Activated T-cell treated with anti-CD3 and anti-CD28 coated beads, Interleukin-2, amount 50 U/mL, for 72 hours (primary cell): ENCODE results near the gene ST3GAL2. TPM values are rescaled to one million over a fixed set of nuclear protein-coding genes. Genes with fewer than 3 reads are reported as not detected.
"Not testable (repeated sequence)": the region's sequence is repeated elsewhere in the genome, so short reads cannot be mapped to it uniquely, and the experiment has no call there.

Experiments
- ATAC-seq, 2 donors: fragments of 150-1000 bp; cut with Tn5 transposase; replicated peaks in 1 of 2; 2 replicates each; pipeline ENCODE4 v1.10.0; 2021; ENCODE audit warnings: moderate library complexity in 2 of 2, mild to moderate bottlenecking in 1 of 2
- DNase-seq, 2 donors: peaks; one replicate each; pipeline ENCODE4 v3.0.0; 2021 to 2022; ENCODE audit warnings: mixed read lengths in 1 of 2
- H3K27ac Mint-ChIP-seq: one replicate; pipeline ENCODE4 v1.8.0; 2022; ENCODE audit warnings: mild to moderate bottlenecking, moderate library complexity, mixed read lengths
- H3K27me3 Mint-ChIP-seq: one replicate; pipeline ENCODE4 v1.8.0; 2022; ENCODE audit warnings: low read depth, mixed read lengths
- H3K36me3 Mint-ChIP-seq, 2 donors: one replicate each; pipeline ENCODE4 v1.8.0; 2022; ENCODE audit warnings: mixed read lengths in 2 of 2, mild to moderate bottlenecking in 1 of 2; ENCODE audit not compliant: insufficient read depth in 2 of 2
- H3K4me1 Mint-ChIP-seq: one replicate; pipeline ENCODE4 v1.8.0; 2022; ENCODE audit warnings: low read depth, mixed read lengths
- H3K4me3 Mint-ChIP-seq, 2 donors: one replicate each; pipeline ENCODE4 v1.8.0; 2022; ENCODE audit warnings: mild to moderate bottlenecking in 2 of 2, mixed read lengths in 2 of 2, moderate library complexity in 2 of 2
- H3K9me3 Mint-ChIP-seq, 2 donors: one replicate each; pipeline ENCODE4 v1.8.0; 2022; ENCODE audit warnings: mixed read lengths in 2 of 2
- total RNA-seq, 2 donors: library from RNA; stranded (reverse); gene quantifications; one replicate each; pipeline ENCODE4 v1.2.3, GENCODE V29; 2022

Gene ST3GAL2
- total RNA-seq, 2 donors from 2014 or later = 15.9 to 18.3 TPM

DNA sequence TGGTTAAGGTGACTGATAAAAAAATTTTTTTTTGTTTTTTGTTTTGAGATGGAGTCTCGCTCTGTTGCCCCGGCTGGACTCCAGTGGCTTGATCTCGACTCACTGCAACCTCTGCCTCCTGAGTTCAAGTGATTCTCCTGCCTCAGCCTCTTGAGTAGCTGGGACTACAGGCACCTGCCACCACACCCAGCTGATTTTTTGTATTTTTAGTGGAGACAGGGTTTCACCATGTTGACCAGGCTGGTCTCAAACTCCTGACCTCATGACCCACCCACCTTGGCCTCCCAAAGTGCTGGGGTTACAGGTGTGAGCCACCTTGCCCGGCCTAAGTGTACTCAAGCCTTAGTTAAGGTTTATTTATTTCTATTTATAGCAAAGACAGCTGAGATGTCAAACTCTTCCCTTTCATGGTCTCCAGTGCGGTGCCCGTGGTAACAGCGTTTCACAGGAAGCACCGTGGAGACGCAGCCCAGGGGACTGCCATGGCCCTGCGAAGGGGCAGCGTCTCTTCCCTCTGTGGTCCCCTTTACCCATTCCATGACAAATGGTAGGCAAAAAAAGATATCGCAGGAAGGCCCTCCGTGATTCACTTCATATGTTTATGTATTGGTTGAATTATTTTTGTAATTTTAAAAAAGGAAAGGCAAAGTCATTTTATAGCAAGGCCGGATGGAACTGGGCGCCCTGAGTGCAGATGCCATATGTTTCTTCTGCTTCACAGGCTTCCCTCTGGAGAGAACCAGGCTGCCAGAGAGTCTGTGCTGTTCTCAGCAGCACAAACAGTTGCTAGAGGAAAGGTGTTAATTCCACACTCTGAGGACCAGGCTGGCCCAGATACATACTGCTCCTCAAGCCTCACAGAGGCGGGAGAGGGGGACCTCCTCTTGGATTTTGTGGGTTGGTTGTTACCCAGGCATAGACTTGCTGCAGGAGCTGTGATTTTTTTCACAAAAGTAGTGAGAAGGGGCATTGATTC is 63.0 kb downstream of the ST3GAL2 start:
- peaks cover 18% of the 10 kb centered on the region for H3K4me1 Mint-ChIP-seq
- H3K27ac Mint-ChIP-seq = peak overlapping the region; percentile 73
- H3K4me3 Mint-ChIP-seq = no peak overlapping the region
- no peaks in the 10 kb centered on the region for H3K27me3 Mint-ChIP-seq
- H3K9me3 Mint-ChIP-seq = no peaks in the 10 kb centered on the region
- DNase-seq (no peak), ATAC-seq (no peak)
- H3K36me3 Mint-ChIP-seq = peaks cover 7 to 15% of the 10 kb centered on the region in 2 donors

DNA sequence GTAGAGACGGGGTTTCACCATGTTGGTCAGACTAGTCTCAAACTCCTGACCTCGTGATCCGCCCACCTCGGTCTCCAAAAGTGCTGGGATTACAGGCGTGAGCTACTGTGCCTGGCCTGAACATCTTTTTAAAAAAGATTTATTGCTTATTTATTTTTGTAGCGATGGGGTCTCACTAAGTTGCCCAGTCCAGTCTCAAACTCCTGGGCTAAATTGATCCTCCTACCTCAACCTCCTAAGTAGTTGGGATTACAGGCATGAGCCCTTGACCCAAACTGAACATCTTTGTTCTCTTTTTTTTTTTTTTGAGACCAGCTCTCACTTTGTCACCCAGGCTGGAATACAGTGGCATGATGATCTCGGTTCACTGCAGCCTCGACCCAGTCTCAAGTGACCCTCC is 64.7 kb downstream of the ST3GAL2 start:
- H3K4me1 Mint-ChIP-seq = peaks cover 15% of the 10 kb centered on the region
- H3K36me3 Mint-ChIP-seq = peaks cover 7 to 22% of the 10 kb centered on the region in 2 donors
- peak overlapping the region; percentile 58 for H3K27ac Mint-ChIP-seq
- no peak for DNase-seq
- H3K9me3 Mint-ChIP-seq = no peaks in the 10 kb centered on the region
- no peaks in the 10 kb centered on the region for H3K27me3 Mint-ChIP-seq
- no peak for ATAC-seq
- H3K4me3 Mint-ChIP-seq = no peak overlapping the region

DNA sequence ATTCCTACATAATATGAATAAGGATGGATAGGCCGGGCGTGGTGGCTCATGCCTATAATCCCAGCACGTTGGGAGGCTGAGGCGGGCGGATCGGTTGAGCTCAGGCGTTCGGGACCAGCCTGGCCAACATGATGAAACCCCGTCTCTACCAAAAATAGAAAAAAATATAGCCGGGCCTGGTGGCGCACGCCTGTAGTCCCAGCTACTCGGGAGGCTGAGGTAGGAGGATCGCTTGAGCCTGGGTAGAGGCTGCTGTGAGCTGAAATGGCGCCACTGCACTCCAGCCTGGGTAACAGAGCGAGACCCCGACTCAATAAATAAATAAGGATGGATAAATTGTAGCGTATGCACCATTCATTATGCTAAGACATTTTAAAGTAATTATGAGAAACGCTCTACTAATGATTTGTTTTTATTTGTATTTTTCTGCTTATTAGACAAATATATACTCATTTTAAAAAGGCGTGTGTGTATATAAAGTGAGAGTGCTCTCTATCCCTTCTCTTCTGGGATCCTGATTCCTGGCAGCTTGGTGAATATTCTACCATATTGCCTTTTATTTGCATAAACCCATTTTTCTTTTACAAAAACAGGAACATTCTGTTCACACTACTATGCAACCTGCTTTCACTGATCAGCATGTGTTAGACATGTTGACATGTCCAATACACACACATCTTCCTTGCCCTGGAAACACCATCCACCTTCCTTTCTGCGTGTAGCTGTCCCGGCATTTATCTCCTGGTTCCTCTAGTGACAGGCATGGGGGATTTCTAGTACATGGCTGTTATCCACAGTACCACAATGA is 65.8 kb downstream of the ST3GAL2 start:
- Mint-ChIP-seq H3K27me3 (no peaks in the 10 kb centered on the region), H3K4me1 (peaks cover 13% of the 10 kb centered on the region), H3K4me3 (no peak overlapping the region), H3K9me3 (no peaks in the 10 kb centered on the region), H3K36me3 (peaks cover 7 to 22% of the 10 kb centered on the region in 2 donors), H3K27ac (peak overlapping the region; percentile 48)
- ATAC-seq = no peak
- no peak for DNase-seq

DNA sequence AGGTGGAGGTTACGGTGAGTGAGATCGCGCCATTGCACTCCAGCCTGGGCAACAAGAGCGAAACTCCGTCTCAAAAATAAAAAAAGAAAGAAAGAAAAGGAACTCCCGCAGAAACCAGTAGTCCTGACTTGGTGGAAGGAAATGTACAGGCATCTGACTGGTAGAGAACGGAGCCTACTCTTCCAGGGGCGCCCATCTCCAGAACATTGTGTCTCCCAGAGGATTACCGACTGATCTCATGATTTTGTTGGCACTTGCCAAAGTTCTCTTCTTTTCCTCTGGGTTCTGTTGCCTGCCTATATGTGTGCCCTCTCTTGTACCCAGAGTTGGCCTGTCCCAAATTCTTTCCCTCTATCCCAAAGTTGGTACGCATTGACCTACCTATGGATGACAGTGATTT is 68.0 kb downstream of the ST3GAL2 start:
- H3K4me1 Mint-ChIP-seq = peaks cover 9% of the 10 kb centered on the region
- H3K4me3 Mint-ChIP-seq = no peak overlapping the region
- H3K36me3 Mint-ChIP-seq = peaks cover 4 to 24% of the 10 kb centered on the region in 2 donors
- H3K27ac Mint-ChIP-seq = no peak overlapping the region
- no peaks in the 10 kb centered on the region for H3K27me3 Mint-ChIP-seq
- DNase-seq = no peak
- H3K9me3 Mint-ChIP-seq = no peaks in the 10 kb centered on the region
- no peak for ATAC-seq

DNA sequence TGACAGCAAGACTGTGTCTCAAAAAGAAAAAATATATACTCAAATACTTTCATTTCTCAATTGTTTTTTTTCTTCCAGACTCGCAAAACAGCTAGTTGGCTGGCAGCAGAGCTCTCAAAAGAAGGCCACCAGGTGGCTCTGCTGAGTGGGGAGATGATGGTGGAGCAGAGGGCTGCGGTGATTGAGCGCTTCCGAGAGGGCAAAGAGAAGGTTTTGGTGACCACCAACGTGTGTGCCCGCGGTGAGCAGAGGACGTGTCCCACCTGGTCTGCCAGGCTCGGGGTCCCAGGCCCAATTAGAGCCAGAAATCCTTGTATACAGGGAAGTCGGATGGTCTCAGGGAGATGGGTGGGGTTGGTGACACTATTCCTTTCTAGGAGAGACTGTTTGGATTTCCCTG is 68.8 kb downstream of the ST3GAL2 start:
- not testable (repeated sequence) for H3K4me1 Mint-ChIP-seq, H3K27me3 Mint-ChIP-seq, H3K9me3 Mint-ChIP-seq, H3K4me3 Mint-ChIP-seq
- DNase-seq (peak; percentile 36 to 39), ATAC-seq (peak; percentile 66 to 71)
- Mint-ChIP-seq H3K36me3 (peaks cover 6 to 27% of the 10 kb centered on the region in 2 donors), H3K27ac (peak overlapping the region; percentile 20)

DNA sequence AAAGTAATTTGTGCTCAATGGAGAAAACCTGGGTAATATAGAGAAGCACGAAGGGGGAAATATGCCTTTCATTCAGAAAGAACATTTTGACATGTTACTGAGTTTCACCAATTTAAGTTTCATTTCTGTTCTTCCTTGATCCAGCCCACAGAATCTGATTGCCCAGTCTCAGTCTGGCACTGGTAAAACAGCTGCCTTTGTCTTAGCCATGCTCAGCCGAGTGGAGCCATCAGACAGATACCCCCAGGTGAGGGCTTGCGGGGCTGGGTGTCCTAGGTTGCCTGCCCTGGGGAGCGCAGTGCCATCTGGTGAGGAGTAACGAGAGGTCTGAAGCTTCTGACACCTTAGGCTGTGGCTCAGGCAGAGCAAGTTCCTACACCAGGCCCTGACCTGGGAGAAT is 74.5 kb downstream of the ST3GAL2 start:
- H3K27me3 Mint-ChIP-seq = no peaks in the 10 kb centered on the region
- ATAC-seq = peak in 1 of 2 donors; percentile 58
- H3K4me1 Mint-ChIP-seq = no peaks in the 10 kb centered on the region
- DNase-seq = no peak
- no peaks in the 10 kb centered on the region for H3K9me3 Mint-ChIP-seq
- peaks cover 2 to 30% of the 10 kb centered on the region in 2 donors for H3K36me3 Mint-ChIP-seq
- H3K4me3 Mint-ChIP-seq = no peak overlapping the region
- peak overlapping the region; percentile 46 for H3K27ac Mint-ChIP-seq

DNA sequence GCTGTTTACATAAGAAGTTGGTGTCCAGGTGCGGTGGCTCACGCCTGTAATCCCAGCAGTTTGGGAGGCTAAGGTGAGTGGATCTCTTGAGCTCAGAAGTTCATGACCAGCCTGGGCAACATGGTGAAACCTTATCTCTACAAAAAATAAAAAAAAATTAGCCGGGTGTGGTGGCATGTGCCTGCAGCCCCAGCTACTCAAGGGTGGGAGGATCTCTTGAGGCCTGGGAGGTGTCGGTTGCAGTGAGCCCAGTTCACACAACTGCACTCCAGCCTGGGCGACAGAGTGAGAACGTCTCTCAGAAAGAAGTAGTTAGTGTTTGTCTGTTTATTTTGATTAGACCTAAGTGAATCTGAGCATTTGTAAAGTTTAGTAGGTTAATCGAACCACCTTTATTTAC is 79.3 kb downstream of the ST3GAL2 start:
- Mint-ChIP-seq H3K36me3 (peaks cover 8 to 25% of the 10 kb centered on the region in 2 donors), H3K27me3 (no peaks in the 10 kb centered on the region), H3K4me3 (no peak overlapping the region), H3K4me1 (no peaks in the 10 kb centered on the region), H3K27ac (no peak overlapping the region), H3K9me3 (no peaks in the 10 kb centered on the region)
- no peak for DNase-seq
- no peak for ATAC-seq

DNA sequence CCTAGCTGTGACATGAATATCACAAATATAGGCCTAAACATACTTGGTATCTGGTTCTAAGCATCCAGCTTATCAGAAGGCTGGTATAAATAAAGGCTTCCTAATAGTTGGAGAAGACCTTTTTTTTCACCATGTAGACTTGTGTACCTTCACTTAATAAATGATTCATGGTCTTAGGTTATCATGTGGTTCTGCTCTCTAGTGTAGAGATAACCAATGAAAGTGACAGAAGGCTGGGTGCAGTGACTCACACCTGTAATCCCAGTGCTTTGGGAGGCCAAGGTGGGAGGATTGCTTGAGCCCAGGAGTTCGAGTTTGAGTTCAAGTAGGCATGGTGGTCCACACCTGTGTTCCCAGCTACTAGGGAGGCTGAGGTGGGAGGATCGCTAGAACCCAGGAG is 89.1 kb downstream of the ST3GAL2 start:
- no peaks in the 10 kb centered on the region for H3K27me3 Mint-ChIP-seq
- H3K9me3 Mint-ChIP-seq = no peaks in the 10 kb centered on the region
- ATAC-seq (peak; percentile 25 to 38), DNase-seq (peak in 1 of 2 donors; percentile 23)
- no peak overlapping the region for H3K27ac Mint-ChIP-seq
- H3K4me3 Mint-ChIP-seq = peak overlapping the region in 1 of 2 donors; percentile 36
- peaks cover 41% of the 10 kb centered on the region for H3K4me1 Mint-ChIP-seq
- peaks cover 6 to 25% of the 10 kb centered on the region in 2 donors for H3K36me3 Mint-ChIP-seq

DNA sequence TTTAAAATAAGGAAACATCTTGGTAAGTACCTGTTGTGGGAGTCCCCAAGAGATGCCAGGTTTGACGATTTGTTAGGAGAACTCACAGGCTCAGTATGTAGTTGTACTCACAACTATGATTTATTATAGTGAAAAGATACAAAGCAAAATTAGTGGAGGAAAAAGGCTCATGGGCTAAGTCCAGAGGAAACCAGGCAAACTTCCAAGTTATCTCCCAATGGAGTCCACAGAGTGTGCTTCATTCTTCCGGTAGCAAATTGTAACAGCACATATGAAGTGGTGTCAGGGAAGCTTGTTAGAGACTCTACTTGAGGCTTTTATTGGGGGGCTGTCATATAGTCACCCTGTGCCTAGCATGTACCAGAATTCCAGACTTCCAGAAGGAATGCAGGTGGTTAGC is 89.9 kb downstream of the ST3GAL2 start:
- Mint-ChIP-seq H3K27ac (peak overlapping the region; percentile 42), H3K4me3 (peak overlapping the region in 1 of 2 donors; percentile 50), H3K4me1 (peaks cover 41% of the 10 kb centered on the region), H3K36me3 (peaks cover 6 to 25% of the 10 kb centered on the region in 2 donors), H3K9me3 (no peaks in the 10 kb centered on the region), H3K27me3 (no peaks in the 10 kb centered on the region)
- ATAC-seq (no peak), DNase-seq (no peak)

DNA sequence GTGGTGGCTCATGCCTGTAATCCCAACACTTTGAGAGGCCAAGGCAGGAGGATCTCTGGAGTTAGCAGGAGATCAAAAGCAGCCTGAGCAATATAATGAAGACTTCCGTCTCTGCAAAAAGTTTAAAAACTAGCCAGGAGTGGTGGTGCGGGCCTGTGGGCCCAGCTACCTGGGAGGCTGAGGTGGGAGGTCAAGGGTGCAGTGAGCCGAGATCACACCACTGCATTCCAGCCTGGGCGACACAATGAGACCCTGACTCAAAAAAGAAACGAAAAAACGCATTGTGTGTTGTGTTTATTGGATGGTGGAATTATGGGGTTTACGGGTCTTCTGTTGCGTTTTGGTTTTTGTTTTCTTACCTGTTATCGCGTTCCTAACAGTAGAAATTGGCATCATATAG is 93.1 kb downstream of the ST3GAL2 start:
- no peaks in the 10 kb centered on the region for H3K9me3 Mint-ChIP-seq
- H3K27me3 Mint-ChIP-seq = no peaks in the 10 kb centered on the region
- no peak for DNase-seq
- no peak for ATAC-seq
- H3K4me1 Mint-ChIP-seq = peaks cover 41% of the 10 kb centered on the region
- H3K36me3 Mint-ChIP-seq = peaks cover 3 to 13% of the 10 kb centered on the region in 2 donors
- peak overlapping the region; percentile 89 for H3K27ac Mint-ChIP-seq
- peak overlapping the region; percentile 94 to 96 for H3K4me3 Mint-ChIP-seq

DNA sequence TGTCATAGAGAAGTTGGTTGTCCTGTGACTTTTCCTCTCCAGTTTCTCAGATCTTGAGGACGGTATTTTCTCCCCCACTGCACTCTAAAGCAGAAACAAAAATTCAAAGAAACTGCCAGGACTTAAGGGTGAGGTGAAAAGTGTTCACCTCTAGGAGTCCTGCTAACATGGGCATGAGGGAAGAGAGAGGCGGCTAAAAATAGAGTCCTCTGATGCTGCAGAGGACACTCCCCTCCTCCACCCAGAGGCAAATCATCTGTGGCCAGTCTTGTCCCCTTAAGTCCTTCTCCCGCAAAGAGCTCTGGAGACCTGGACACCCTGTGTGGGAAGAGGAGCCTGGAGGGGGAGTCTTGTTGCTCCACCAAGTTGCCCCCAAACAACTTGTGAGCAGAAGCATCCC is 96.9 kb downstream of the ST3GAL2 start:
- Mint-ChIP-seq H3K36me3 (peaks cover 0 to 4% of the 10 kb centered on the region in 2 donors), H3K9me3 (no peaks in the 10 kb centered on the region), H3K27ac (no peak overlapping the region), H3K4me1 (peaks cover 10% of the 10 kb centered on the region), H3K27me3 (no peaks in the 10 kb centered on the region), H3K4me3 (no peak overlapping the region)
- DNase-seq (no peak), ATAC-seq (no peak)

DNA sequence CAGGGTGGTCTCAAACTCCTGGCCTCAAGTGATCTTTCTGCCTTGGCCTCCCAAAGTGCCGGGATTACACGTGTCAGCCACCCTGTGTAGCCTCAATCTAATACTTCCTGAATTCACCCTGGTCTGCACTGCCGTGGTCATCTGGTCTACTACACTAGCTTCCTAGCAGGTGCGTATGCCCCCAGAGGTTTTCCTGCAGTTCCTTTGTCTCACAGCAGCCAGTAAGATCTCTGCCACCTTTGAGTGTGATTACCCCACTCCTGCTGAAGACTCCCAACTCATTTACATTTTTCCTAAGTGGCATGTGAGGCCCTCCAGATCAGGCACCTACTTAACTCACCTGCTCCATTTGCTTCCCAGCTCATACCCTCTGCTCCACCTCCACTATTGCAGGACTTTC is 97.3 kb downstream of the ST3GAL2 start:
- Mint-ChIP-seq H3K36me3 (peaks cover 0 to 3% of the 10 kb centered on the region in 2 donors), H3K27ac (no peak overlapping the region), H3K4me3 (no peak overlapping the region), H3K4me1 (peaks cover 10% of the 10 kb centered on the region), H3K27me3 (no peaks in the 10 kb centered on the region), H3K9me3 (no peaks in the 10 kb centered on the region)
- no peak for ATAC-seq
- DNase-seq = no peak

DNA sequence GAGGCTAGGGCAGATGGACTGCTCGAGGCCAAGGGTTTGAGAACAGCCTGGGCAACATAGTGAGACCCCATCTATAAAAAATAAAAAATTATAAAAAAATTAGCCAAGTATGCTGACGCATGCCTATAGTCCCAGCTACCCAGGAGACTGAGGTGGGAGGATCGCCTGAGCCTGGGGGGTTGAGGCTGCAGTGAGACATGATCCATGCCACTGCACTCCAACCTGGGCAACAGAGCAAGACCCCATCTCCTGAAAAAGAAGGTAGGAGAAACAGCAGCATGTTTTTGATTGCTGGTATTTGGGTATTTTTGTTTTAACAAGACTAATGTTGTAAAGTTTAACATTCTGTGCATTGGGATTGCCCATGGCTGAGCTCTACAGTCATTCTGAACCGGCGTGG is 101.1 kb downstream of the ST3GAL2 start:
- no peak overlapping the region for H3K27ac Mint-ChIP-seq
- peaks cover 0 to 4% of the 10 kb centered on the region in 2 donors for H3K36me3 Mint-ChIP-seq
- no peak for ATAC-seq
- DNase-seq = no peak
- no peaks in the 10 kb centered on the region for H3K4me1 Mint-ChIP-seq
- no peaks in the 10 kb centered on the region for H3K9me3 Mint-ChIP-seq
- H3K4me3 Mint-ChIP-seq = no peak overlapping the region
- H3K27me3 Mint-ChIP-seq = no peaks in the 10 kb centered on the region
